GM21737 (cell line): Measurements from ENCODE around the gene KRTAP13-4.

Experiments used
- ATAC-seq: cut with Tn5 transposase; IDR thresholded peaks from one replicate; pipeline ENCODE4 v1.9.1; 2021; ENCODE audit warnings: mild to moderate bottlenecking, moderate library complexity; ENCODE audit not compliant: unreplicated experiment

The KRTAP13-4 gene, protein sequence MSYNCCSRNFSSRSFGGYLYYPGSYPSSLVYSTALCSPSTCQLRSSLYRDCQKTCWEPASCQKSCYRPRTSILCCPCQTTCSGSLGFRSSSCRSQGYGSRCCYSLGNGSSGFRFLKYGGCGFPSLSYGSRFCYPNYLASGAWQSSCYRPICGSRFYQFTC

DNA sequence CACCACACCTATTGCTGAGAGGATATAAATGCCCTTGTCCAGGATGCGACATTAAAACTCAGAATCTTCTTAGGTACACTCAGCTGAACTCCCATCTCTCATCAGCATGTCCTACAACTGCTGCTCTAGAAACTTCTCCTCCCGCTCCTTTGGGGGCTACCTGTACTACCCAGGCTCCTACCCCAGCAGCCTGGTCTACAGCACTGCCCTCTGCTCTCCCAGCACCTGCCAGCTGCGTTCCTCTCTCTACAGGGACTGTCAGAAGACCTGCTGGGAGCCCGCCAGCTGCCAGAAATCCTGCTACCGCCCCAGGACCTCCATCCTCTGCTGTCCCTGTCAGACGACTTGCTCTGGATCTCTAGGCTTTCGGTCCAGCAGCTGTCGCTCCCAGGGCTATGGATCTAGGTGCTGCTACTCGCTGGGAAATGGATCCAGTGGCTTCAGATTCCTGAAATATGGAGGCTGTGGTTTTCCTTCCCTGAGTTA lies at the start of gene KRTAP13-4:
KRTAP13-4 (plus strand) TSS at position 51 of the 486 bp plus-strand sequence; CDS start at position 107, 56 bp downstream.
- no peak for ATAC-seq

GRCh38 chr21:30382201-30382600 lies 47.8 kb upstream of the KRTAP13-4 start:
- ATAC-seq, result no peak

DNA sequence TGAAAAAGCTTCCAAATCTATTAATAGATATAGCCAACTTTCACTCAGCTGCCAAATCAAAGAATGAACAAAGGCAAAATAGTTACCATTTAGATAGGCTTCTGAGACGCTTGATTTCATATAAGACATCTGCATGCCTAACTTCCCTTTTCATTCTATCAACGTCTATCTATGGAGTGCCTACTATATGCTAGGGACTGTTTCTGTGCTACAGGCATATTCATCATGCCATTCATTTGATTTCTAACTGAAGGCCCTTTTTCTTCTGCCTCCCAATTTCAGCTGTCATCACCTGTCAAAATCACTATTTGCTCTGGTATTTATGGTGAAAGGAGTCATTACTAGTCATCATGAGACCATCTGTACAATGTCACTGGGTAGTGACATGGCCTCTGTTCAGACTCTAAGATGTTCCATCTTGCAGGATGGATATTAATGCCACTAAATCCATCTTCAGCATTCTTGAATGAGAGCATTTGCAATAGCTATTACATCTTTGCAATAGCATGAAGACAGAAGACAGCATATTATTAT lies 38.5 kb upstream of the KRTAP13-4 start:
- no peak for ATAC-seq

DNA sequence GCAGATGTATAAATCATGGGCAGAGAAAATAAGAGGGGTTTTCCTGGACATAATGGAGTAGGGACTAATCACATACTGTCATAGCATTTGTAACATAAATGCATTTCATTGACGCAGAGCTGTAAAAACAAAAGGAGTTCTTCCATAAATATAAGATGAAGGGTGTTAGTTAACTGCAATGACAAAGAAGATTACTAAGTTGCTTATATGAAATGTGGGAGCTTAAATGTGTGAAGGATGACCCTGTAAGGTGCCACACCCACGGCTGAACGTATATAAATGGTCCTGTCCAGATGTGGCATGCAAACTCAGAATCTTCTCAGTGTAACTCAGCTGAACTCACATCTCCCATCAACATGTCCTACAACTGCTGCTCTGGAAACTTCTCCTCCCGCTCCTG lies 34.3 kb upstream of the KRTAP13-4 start, which contains the start of gene KRTAP13-1:
KRTAP13-1 (plus strand) TSS at position 301 of the 400 bp plus-strand sequence; CDS start at position 357, 56 bp downstream.
- no peak for ATAC-seq

GRCh38 chr21:30408782-30409494 lies 21.1 kb upstream of the KRTAP13-4 start:
- no peak for ATAC-seq

GRCh38 chr21:30415993-30416392 lies 14.0 kb upstream of the KRTAP13-4 start:
- ATAC-seq, result no peak

GRCh38 chr21:30425826-30426225 lies 4.2 kb upstream of the KRTAP13-4 start, which contains the start of gene KRTAP13-3:
Gene KRTAP13-3 (minus strand): TSS chr21:30425926. CDS start chr21:30425912, 14 bp downstream.
- no peak for ATAC-seq

- no peak for ATAC-seq
These were observed 3.3 kb upstream of the KRTAP13-4 start for GRCh38 chr21:30426731-30427130.

GRCh38 chr21:30434033-30434631 lies 4.1 kb downstream of the KRTAP13-4 start:
- ATAC-seq, result no peak

DNA sequence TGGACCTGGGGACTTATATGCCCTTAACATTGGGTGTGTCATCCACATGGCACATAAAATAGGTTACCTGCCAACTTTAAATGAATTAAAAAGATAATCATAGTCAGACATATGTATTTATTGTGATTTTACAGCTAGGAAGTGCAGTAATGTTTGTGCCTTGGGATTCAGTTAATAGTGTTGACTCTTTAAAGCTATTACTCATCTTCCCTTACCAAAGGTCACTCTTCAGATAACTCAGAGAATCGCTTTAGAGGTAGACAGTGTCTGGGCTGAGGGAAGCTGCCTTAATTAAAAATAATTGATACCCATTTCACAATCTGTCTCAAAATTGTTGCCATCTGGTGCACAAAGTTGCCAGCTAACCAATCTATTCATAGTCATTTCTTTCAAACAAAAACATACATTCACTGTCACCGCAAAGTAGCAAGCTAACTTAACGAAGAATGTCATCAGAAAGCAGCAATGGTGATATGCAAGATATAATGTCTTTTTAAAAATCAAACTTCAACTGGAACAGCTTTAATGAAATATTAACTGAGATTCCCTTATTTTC lies 7.1 kb downstream of the KRTAP13-4 start:
- ATAC-seq, result no peak

DNA sequence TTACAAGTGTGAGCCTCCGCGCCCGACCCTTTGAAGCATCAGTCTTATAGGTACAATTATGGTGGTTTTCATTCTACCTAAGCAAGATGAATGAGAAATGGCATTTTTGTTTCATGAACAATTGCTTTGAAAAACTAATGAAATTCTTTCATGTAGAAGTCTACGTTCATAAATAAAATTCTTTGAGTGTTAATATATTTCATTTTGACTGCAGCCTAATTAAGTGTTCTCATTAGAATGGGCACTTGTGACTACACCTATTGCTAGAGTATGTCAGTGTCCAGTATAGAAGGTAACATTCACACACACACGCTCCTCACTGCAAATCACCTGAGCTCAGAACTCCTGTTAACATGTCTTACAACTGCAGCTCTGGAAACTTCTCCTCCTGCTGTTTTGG lies 10.0 kb downstream of the KRTAP13-4 start, which contains the start of gene KRTAP15-1:
KRTAP15-1 (plus strand) TSS at position 301 of the 400 bp plus-strand sequence; CDS start at position 354, 53 bp downstream.
- no peak for ATAC-seq

DNA sequence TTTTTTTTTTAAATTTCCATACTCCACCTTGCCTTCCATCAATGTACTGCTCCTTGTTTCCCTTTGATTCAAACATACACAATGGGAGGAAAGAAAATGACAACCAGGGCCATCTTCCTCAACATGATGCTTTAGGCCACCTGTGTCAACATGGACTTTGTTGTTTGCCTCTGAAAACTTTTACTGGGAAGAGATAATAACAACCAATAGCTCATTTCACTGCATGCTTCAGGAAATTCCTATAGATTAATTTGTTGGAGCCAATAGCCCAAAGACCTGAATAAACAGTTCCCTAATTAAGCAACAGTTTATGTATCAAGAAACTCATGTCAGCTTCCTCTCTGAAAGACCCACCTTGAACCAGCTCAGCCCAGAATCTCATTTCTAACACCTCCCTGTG lies 13.2 kb downstream of the KRTAP13-4 start:
- no peak for ATAC-seq

- no peak for ATAC-seq
These were observed 14.2 kb downstream of the KRTAP13-4 start for GRCh38 chr21:30444204-30444603.

DNA sequence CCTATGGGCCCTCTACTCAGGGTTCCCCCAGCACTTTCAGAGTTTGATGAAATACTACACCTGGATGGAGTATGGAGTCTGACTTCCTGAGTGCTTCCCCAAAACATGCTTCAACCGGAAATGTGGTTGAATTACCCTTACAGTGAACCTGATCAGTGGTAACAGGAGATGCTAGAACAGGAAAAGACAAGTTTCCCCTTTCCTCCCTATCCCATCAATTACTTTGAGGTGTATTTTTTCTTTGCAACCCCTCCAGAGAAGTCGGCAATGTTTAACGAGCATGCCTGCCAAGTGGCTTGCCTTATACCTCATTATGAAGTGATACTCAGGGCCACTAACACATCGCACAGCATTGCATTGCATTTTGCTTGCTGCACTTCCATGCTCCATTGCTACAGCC lies 17.0 kb downstream of the KRTAP13-4 start:
- ATAC-seq, result no peak

GRCh38 chr21:30448514-30448913 lies 18.5 kb downstream of the KRTAP13-4 start:
- no peak for ATAC-seq

- ATAC-seq, result no peak
These were observed 33.7 kb downstream of the KRTAP13-4 start for GRCh38 chr21:30463713-30464112.

DNA sequence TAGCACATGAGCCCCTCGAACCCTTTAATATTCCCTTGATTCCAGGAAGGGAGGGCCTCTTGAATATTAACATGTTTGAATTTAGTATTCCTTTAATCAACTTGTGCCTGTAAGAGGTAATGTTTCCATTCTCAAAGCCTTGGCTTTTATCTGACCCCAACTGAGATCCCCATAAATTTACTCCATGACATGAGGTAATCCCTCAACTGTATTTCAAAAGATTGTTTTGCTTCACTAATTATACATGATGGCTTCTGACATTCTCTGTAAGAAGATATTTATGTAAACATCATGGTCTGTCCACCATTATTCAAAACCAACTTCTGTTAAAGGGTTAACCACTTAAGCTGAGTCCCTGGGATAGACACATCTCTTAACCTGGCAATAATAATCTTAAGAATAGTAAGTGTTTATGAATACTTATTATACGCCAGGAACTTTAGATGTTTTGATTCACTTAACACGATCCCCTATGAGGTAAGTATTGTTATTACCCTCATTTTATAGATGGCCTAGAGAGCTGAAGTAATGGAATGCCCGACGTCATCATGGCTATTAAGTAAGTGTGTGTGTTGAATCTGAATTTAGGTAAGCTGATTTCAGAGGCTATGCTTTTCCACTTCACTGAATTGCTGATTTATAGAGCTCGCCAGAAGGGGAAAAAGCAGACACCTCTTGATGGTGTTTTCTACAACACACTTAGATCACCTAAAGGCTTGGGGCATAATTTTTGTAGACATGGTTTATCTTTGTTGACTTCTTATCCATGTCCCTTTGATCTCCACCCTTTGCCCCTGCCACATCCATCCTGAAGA lies 39.1 kb downstream of the KRTAP13-4 start:
- no peak for ATAC-seq

DNA sequence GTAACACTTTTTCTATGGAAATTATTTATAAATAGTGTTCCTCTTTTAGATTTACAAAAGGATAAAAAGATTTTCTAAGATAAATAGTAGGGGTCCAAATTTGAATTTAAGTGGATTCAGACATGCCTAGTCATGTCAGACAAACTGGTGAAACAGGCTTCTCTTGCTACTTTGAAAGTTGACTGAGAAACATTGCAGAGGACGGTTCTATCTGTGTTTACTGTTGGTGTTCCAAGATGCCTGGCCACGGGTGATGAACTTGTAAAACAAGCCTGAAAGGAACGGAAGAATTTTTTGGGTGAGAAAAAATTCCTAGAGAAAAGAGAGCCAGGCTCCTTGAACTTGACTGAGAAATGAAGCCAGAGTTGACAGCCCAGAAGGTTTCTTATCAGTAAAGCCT lies 48.0 kb downstream of the KRTAP13-4 start:
- no peak for ATAC-seq

GRCh38 chr21:30479259-30479658 lies 49.2 kb downstream of the KRTAP13-4 start:
- no peak for ATAC-seq

GRCh38 chr21:30480145-30480544 lies 50.1 kb downstream of the KRTAP13-4 start, which contains the start of gene KRTAP19-1:
Gene KRTAP19-1 (minus strand): TSS chr21:30480367. CDS start chr21:30480317, 50 bp downstream.
- no peak for ATAC-seq
